H1 (cell line): ENCODE measurements around the gene ACSF3. TPM values are rescaled to one million over a fixed set of nuclear protein-coding genes. Genes with fewer than 3 reads are reported as not detected.

Experiments
- CTCF ChIA-PET: fragments of 300-600 bp; sonication (Branson Sonifier 250); formaldehyde crosslinking; loops from one replicate; lab custom pipeline; 2021; ENCODE audit not compliant: partially characterized antibody; lab: Charles Lee
- POLR2A ChIA-PET: fragments of 300-600 bp; sonication (Branson Sonifier 250); formaldehyde crosslinking; loops from one replicate; lab custom pipeline; 2021; ENCODE audit warnings: inconsistent platforms; ENCODE audit not compliant: partially characterized antibody; lab: Charles Lee
- DNase-seq, 2 experiments: peaks; one replicate each; pipeline versions ENCODE4 v3.0.0 to v3.0.0-alpha.2; 2010 to 2022; ENCODE audit warnings: low spot score in 2 of 2, low read depth in 1 of 2, mixed read lengths in 1 of 2
- FAIRE-seq: peaks from 2 replicates; lab custom pipeline; 2011; peaks lifted over from hg19 to GRCh38; lab: Jason Lieb, UNC
- H2AFZ ChIP-seq: 2 replicates; pipeline ENCODE4 v1.8.1; 2012; ENCODE audit warnings: low read length, inconsistent platforms
- H2AK5ac ChIP-seq: 2 replicates; pipeline ENCODE4 v1.6.1; 2013; ENCODE audit warnings: low read depth, low read length
- H2BK120ac ChIP-seq: replicated peaks from 2 replicates; pipeline ENCODE3; 2013; ENCODE audit warnings: low read depth, low read length, inconsistent platforms
- H2BK12ac ChIP-seq: 2 replicates; pipeline ENCODE4 v1.6.1; 2013; ENCODE audit warnings: low read depth, low read length
- H2BK15ac ChIP-seq: 2 replicates; pipeline ENCODE4 v1.6.1; 2013; ENCODE audit warnings: low read length
- H2BK20ac ChIP-seq: 2 replicates; pipeline ENCODE4 v1.6.1; 2013; ENCODE audit warnings: low read length
- H2BK5ac ChIP-seq: 2 replicates; pipeline ENCODE4 v1.6.1; 2013; ENCODE audit warnings: low read depth, low read length
- H3K14ac ChIP-seq: 2 replicates; pipeline ENCODE4 v1.6.1; 2013; ENCODE audit warnings: inconsistent platforms; ENCODE audit not compliant: insufficient read length
- H3K18ac ChIP-seq: 2 replicates; pipeline ENCODE4 v1.6.1; 2013; ENCODE audit warnings: low read length; ENCODE audit errors: extremely low read depth
- H3K23ac ChIP-seq: 2 replicates; pipeline ENCODE4 v1.6.1; 2013; ENCODE audit warnings: inconsistent platforms; ENCODE audit not compliant: insufficient read length
- H3K23me2 ChIP-seq: 2 replicates; pipeline ENCODE4 v1.6.1; 2013; ENCODE audit warnings: low read depth, low read length
- H3K27ac ChIP-seq: 2 replicates; pipeline ENCODE4 v1.6.1; 2011; ENCODE audit warnings: low read depth, low read length, inconsistent platforms
- H3K27me3 ChIP-seq, 4 experiments: replicated peaks in 1 of 4; 1 replicate in 1 of 4; 2 replicates in 3 of 4; pipeline versions ENCODE4 v1.6.1 to v1.8.1; 2011 to 2013; ENCODE audit warnings: low read length in 3 of 4, mild to moderate bottlenecking in 3 of 4, inconsistent platforms in 2 of 4, mixed read lengths in 2 of 4, moderate library complexity in 1 of 4; ENCODE audit not compliant: control insufficient read depth in 3 of 4, insufficient read depth in 3 of 4; ENCODE audit errors: extremely low read depth in 1 of 4
- H3K36me3 ChIP-seq, 4 experiments: 2 replicates each; pipeline versions ENCODE4 v1.6.1 to v1.8.1; 2011 to 2013; ENCODE audit warnings: mild to moderate bottlenecking in 4 of 4, low read length in 3 of 4, moderate library complexity in 2 of 4, control low read depth in 1 of 4, inconsistent platforms in 1 of 4; ENCODE audit not compliant: insufficient read depth in 4 of 4, control insufficient read depth in 2 of 4
- H3K4ac ChIP-seq: replicated peaks from 2 replicates; pipeline ENCODE3; 2013; ENCODE audit warnings: low read length, low read depth, mixed read lengths, inconsistent platforms; ENCODE audit not compliant: insufficient read length
- H3K4me1 ChIP-seq, 4 experiments: replicated peaks in 1 of 4; 1 replicate in 1 of 4; 2 replicates in 3 of 4; pipeline versions ENCODE4 v1.6.1 to v1.8.1; 2011 to 2013; ENCODE audit warnings: low read length in 3 of 4, inconsistent platforms in 2 of 4, mixed read lengths in 1 of 4; ENCODE audit not compliant: insufficient read depth in 4 of 4, control insufficient read depth in 3 of 4
- H3K4me2 ChIP-seq, 2 experiments: 2 replicates each; pipeline versions ENCODE4 v1.6.1 to v1.8.1; 2011 to 2013; ENCODE audit warnings: low read depth in 2 of 2, low read length in 2 of 2, control low read depth in 1 of 2, inconsistent platforms in 1 of 2, mild to moderate bottlenecking in 1 of 2; ENCODE audit not compliant: insufficient read depth in 1 of 2
- H3K4me3 ChIP-seq, 4 experiments: fragments of 200-600, 300-600 bp in 1 of 4; sonication (generic), shearing (Covaris generic), sonication (Bioruptor Twin) in 1 of 4; 2 replicates each; pipeline versions ENCODE4 v1.5.1 to v1.8.1; 2011 to 2016; ENCODE audit warnings: low read length in 4 of 4, low read depth in 3 of 4, control low read depth in 2 of 4, inconsistent platforms in 2 of 4, mild to moderate bottlenecking in 2 of 4, mixed read lengths in 1 of 4, moderate library complexity in 1 of 4; ENCODE audit not compliant: insufficient read depth in 2 of 4; ENCODE audit errors: extremely low read depth in 1 of 4
- H3K56ac ChIP-seq: replicated peaks from 2 replicates; pipeline ENCODE3; 2013; ENCODE audit warnings: low read depth, mild to moderate bottlenecking, mixed read lengths, low read length, inconsistent platforms; ENCODE audit not compliant: insufficient read length
- H3K79me1 ChIP-seq: 2 replicates; pipeline ENCODE4 v1.6.1; 2013; ENCODE audit warnings: low read depth, low read length, control low read depth
- H3K79me2 ChIP-seq, 2 experiments: 2 replicates each; pipeline versions ENCODE4 v1.6.1 to v1.8.1; 2012 to 2013; ENCODE audit warnings: low read length in 2 of 2, mild to moderate bottlenecking in 2 of 2, inconsistent platforms in 1 of 2; ENCODE audit not compliant: insufficient read depth in 2 of 2, control insufficient read depth in 1 of 2
- H3K9ac ChIP-seq, 4 experiments: replicated peaks in 1 of 4; 1 replicate in 1 of 4; 2 replicates in 3 of 4; pipeline versions ENCODE4 v1.6.1 to v1.8.1; 2011 to 2013; ENCODE audit warnings: low read depth in 3 of 4, low read length in 3 of 4, control low read depth in 2 of 4, mild to moderate bottlenecking in 2 of 4, moderate library complexity in 2 of 4, inconsistent platforms in 1 of 4; ENCODE audit errors: extremely low read depth in 1 of 4
- H3K9me3 ChIP-seq, 2 experiments: 2 replicates each; pipeline versions ENCODE4 v1.6.1 to v1.8.1; 2012 to 2013; ENCODE audit warnings: mild to moderate bottlenecking in 2 of 2, moderate library complexity in 2 of 2, control low read depth in 1 of 2, inconsistent platforms in 1 of 2, low read depth in 1 of 2, low read length in 1 of 2, mixed read lengths in 1 of 2; ENCODE audit not compliant: insufficient read depth in 2 of 2
- H4K20me1 ChIP-seq, 2 experiments: replicated peaks in 1 of 2; 2 replicates each; pipeline versions ENCODE3 to v1.8.1; 2011 to 2013; ENCODE audit warnings: inconsistent platforms in 2 of 2, low read length in 2 of 2, mild to moderate bottlenecking in 1 of 2; ENCODE audit not compliant: insufficient read depth in 2 of 2, control insufficient read depth in 1 of 2
- H4K5ac ChIP-seq: 2 replicates; pipeline ENCODE4 v1.6.1; 2013; ENCODE audit warnings: low read length, low read depth, mixed read lengths, inconsistent platforms; ENCODE audit not compliant: insufficient read length
- H4K8ac ChIP-seq: 2 replicates; pipeline ENCODE4 v1.8.0; 2013; ENCODE audit warnings: mild to moderate bottlenecking, moderate library complexity, low read length, inconsistent platforms; ENCODE audit not compliant: insufficient read depth; ENCODE audit errors: extremely low read depth
- H4K91ac ChIP-seq: replicated peaks from 2 replicates; pipeline ENCODE3; 2013; ENCODE audit warnings: low read length, mixed read lengths, inconsistent platforms; ENCODE audit not compliant: insufficient read length
- CBX8 ChIP-seq: fragments of 300-800, 300-1000 bp; sonication (generic); IDR thresholded peaks from 2 replicates; pipeline ENCODE4 v1.7.1; 2016; ENCODE audit warnings: low read depth, low read length, borderline replicate concordance
- CHD1 ChIP-seq: IDR thresholded peaks from 2 replicates; pipeline ENCODE4 v1.6.1; 2012; ENCODE audit warnings: low read depth, low read length, improper control_type of control experiment
- CTBP2 ChIP-seq: IDR thresholded peaks from 2 replicates; pipeline ENCODE4 v1.7.0; 2011; ENCODE audit warnings: borderline replicate concordance, mild to moderate bottlenecking, moderate library complexity, mixed read lengths, low read length; ENCODE audit not compliant: insufficient read depth, insufficient read length
- FOSL1 ChIP-seq: IDR thresholded peaks from 2 replicates; pipeline ENCODE4 v1.6.1; 2011; ENCODE audit warnings: mild to moderate bottlenecking, low read depth, low read length, moderate library complexity; ENCODE audit not compliant: insufficient read depth
- RFX5 ChIP-seq: IDR thresholded peaks from 2 replicates; pipeline ENCODE4 v1.6.1; 2011; ENCODE audit warnings: low read depth, low read length, improper control_type of control experiment, borderline replicate concordance
- SIRT6 ChIP-seq: IDR thresholded peaks from one replicate; pipeline ENCODE4 v1.7.1; 2012; ENCODE audit warnings: low read length, inconsistent platforms
- TBP ChIP-seq: IDR thresholded peaks from 2 replicates; pipeline ENCODE4 v1.6.1; 2011; ENCODE audit warnings: low read depth, low read length, improper control_type of control experiment
- WGBS, 2 experiments: shearing (Covaris generic) in 1 of 2; methylation state at CpG; one replicate each; pipeline versions ENCODE4 v1.1.6 to v1.1.7; 2013 to 2015; ENCODE audit warnings: low lambda C conversion rate in 2 of 2, mixed read lengths in 2 of 2, inconsistent platforms in 1 of 2, low coverage in 1 of 2, missing lambda C conversion rate in 1 of 2; ENCODE audit not compliant: insufficient replicate concordance in 2 of 2, insufficient coverage in 1 of 2, insufficient read length in 1 of 2; ENCODE audit errors: extremely low coverage in 1 of 2, missing lambda C conversion rate in 1 of 2; 5-methylcytosine and 5-hydroxymethylcytosine counted together
- polyA plus RNA-seq, 7 experiments: library from polyadenylated mRNA; depleted of rRNA in 3 of 7; stranded (reverse) in 5 of 7; unstranded in 2 of 7; fragments of >200 nt in 5 of 7; fragments of 200-250 nt in 2 of 7; gene quantifications; 1 replicate in 5 of 7; 2 replicates in 1 of 7; 4 replicates in 1 of 7; pipeline versions ENCODE4 v1.2.1 to v1.2.3, GENCODE V29; 2011 to 2013; ENCODE audit warnings: missing spikeins in 2 of 7, mixed read lengths in 2 of 7
- total RNA-seq: library from RNA; stranded (reverse); fragmentation: NEBNext Ultra II Directional; extraction: Animal tissue kit (Norgen Biotek cat#: 25700); gene quantifications from 2 replicates; pipeline ENCODE4 v1.2.1, GENCODE V29; 2021
- TF ChIP-seq, protein P1 (sequence below): IDR thresholded peaks from 2 replicates; pipeline ENCODE4 v1.6.1; 2012; ENCODE audit warnings: inconsistent platforms

Gene ACSF3
- total and polyA plus RNA-seq, 2 of the 8 experiments (the other 6 are each of a cell fraction or from before 2014, with no cell fraction given), result 15.6 to 22.9 TPM

DNA sequence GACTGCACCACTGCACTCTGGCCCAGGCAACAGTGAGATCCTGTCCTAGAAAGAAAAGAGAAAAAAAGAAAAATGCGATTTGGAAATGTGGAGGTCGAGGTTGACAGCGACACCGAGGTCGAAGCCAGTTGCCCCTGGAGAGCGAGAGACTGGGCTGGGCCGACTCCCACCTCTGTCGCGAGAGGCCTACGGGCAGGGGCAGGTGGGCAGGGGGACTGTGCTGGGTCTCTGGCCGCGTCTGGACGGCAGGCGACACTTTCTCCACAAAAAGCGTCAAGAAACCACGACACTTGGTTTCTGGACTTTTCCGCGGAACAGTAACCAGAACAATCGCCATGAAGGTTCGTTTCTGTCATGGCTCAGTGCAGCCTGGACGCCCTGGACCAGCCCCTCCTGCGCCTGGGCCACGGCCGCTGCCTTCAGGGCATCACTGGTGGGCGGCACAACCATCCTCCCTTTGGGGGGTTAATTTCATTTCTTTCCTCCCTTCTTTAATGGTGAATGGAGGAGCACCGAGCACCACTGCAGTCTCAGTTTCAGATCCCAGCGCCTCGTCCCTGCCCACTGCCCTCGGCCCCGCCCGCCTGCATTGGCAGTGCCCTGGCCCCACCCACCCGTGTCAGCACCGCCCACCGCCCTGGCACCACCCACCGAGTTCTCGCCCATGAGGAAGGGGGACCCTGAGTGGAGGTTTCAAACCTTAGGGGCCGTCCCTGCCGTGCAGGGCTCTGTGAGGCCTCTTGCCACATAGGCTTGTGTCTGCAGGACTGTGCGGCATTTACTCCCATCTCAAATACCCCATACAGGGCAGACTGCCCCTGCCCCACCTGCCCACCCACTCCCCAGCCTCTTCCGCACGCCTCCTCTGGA is 59.4 kb downstream of the ACSF3 start:
- Histone ChIP-seq H3K56ac (no peak overlapping the region), H2AFZ (no peak overlapping the region), H2BK20ac (no peak overlapping the region), H3K4me3 (no peak overlapping the region), H3K36me3 (peaks cover 0 to 3% (median 0%) of the 10 kb centered on the region in 4 experiments; a peak in 3 of 8 replicates), H3K4me1 (no peaks in the 10 kb centered on the region), H2BK12ac (no peak overlapping the region), H3K27me3 (peaks cover 0 to 6% (median 1%) of the 10 kb centered on the region in 4 experiments; a peak in 2 of 7 replicates), H3K18ac (no peak overlapping the region), H3K23ac (no peak overlapping the region), H4K20me1 (peaks cover 0 to 4% of the 10 kb centered on the region in 2 experiments), H3K9me3 (peaks cover 6 to 8% of the 10 kb centered on the region in 2 experiments; a peak in 3 of 4 replicates), H3K79me2 (no peaks in the 10 kb centered on the region), H2BK15ac (no peak overlapping the region), H3K23me2 (no peaks in the 10 kb centered on the region; the same call in 1 of the 2 replicates), H3K79me1 (no peaks in the 10 kb centered on the region), H3K9ac (no peak overlapping the region), H3K4me2 (no peak overlapping the region), H3K4ac (no peak overlapping the region), H4K5ac (no peak overlapping the region), H3K14ac (no peak overlapping the region), H4K8ac (no peak overlapping the region), H2BK120ac (no peak overlapping the region), H2BK5ac (no peak overlapping the region), H4K91ac (no peak overlapping the region), H2AK5ac (no peak overlapping the region), H3K27ac (no peak overlapping the region)
- ChIA-PET CTCF (interaction anchor here (0.6 to 0.9 kb wide), 2 partner anchors 10 kb away, joined by 3 to 4 read pairs; no protein-coding TSS in a partner anchor), POLR2A (interaction anchor here (1.4 kb wide), 1 partner anchor 8 kb away, joined by 5 read pairs; no protein-coding TSS in a partner anchor)
- FAIRE-seq (no peak), DNase-seq (no peak)
- WGBS, 2 experiments, result 89% methylated on average over 28 of the region's 41 CpGs; no CpG with 5 or more reads in 1 of the 2 experiments
- TF ChIP-seq CHD1 (no peak), SIRT6 (no peak), TBP (no peak), CBX8 (no peak), CTBP2 (no peak), RFX5 (no peak), FOSL1 (no peak)
- TF ChIP-seq, protein P1, sequence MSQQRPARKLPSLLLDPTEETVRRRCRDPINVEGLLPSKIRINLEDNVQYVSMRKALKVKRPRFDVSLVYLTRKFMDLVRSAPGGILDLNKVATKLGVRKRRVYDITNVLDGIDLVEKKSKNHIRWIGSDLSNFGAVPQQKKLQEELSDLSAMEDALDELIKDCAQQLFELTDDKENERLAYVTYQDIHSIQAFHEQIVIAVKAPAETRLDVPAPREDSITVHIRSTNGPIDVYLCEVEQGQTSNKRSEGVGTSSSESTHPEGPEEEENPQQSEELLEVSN, result no peak
